HK-2 (cell line): Measurements from ENCODE around the gene WRNIP1.
"Not testable (repeated sequence)": the region's sequence is repeated elsewhere in the genome, so short reads cannot be mapped to it uniquely, and the experiment has no call there.

Experiments
- DNase-seq: peaks from one replicate; pipeline ENCODE4 v3.0.0-alpha.2; 2018; ENCODE audit not compliant: unreplicated experiment

The WRNIP1 gene

DNA sequence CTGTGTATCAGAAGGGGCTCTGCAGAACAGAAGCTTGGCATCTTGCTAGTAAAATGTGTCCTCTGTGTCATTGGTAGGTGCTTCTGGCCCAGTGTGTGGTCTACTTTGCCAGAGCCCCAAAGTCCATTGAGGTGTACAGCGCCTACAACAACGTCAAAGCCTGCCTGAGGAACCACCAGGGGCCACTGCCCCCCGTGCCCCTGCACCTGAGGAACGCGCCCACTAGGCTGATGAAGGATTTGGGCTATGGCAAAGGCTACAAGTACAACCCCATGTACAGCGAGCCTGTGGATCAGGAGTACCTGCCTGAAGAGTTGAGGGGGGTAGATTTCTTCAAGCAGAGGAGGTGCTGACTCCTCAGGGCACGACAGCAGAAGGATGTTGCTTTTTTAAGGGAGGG is 19.7 kb downstream of the WRNIP1 start:
- no peak for DNase-seq

DNA sequence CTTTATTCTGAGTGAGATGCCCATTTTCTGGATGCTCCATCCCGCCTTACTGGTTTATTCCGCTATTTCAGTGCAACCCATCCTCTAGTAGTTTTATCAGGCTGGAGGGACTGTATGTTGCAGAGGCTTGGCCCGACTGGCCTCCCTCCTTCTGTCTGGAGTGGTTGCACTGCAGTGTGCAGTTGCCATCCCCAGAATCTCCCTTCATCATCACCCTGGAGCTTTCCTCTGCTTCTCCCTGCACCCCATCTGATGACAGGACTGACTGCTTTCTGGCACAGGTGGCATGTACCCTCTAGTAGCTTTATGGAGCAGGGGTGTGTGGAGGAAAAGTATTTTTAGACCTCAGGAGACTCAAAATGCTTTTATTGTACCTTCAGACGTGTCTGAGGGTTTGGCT is 21.1 kb downstream of the WRNIP1 start:
- no peak for DNase-seq

DNA sequence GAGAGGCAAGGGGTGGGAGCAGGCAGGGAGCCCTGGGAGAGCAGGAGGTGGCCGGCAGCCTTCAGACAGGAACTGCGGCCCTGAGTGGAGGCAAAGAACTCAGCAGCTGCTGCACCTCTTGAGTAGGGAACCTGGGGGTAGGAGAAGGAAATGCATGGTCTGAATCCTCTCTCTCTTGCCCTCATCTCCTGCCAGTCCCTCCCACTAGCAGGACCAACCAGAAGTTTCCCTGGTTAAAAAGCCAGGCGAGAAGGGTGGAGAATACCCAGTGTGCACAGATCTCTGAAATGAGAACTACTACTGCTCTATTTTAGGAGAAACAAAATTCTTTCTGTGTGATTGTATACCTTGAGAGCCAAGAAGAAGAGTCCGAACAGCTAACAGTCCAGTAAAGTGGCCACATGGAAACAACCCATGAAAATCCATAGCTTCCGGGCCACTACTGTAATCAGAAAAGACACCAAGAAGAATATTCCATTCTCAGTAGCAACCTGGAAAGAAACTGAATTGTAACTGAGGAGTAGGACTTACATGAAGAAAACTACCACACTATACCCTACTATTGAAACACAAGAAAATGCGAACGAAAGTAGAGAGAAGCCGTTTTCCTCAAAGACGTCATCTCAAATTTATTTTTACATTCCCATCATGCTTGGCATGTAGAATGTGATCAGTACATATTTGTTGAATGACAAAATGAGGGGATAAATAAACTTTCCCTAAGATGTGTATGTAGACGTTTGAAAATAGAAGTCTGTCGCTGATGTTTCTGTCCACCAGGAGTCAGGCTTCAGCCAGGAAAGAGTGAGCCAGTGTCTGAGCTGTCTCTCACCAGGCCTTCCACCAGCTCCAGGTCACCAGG is 25.6 kb downstream of the WRNIP1 start:
- DNase-seq: peak; percentile 45

DNA sequence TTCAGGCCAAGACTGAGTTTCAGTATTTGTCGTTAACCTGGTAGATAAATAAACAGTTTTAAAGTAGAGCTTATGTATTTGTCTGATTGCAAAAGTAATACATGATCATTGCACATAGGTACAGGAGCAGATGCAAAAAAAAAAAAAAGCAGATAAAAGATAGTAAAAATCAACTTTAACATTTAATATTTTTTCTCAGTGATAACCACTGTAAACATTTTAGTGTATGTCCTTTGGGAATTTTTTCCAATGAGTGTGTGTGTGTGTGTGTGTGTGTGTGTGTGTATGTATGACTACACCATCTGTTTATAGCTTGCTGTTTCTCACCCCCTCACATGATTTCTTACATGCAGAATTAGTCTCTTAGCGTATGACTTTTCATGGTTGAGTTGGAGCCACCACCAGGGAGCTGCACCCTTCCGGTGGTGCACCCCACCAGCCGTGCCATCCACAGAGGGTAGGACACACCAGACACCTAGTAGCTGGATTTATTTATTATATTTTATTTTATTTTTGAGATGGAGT is 26.3 kb downstream of the WRNIP1 start:
- no peak for DNase-seq

DNA sequence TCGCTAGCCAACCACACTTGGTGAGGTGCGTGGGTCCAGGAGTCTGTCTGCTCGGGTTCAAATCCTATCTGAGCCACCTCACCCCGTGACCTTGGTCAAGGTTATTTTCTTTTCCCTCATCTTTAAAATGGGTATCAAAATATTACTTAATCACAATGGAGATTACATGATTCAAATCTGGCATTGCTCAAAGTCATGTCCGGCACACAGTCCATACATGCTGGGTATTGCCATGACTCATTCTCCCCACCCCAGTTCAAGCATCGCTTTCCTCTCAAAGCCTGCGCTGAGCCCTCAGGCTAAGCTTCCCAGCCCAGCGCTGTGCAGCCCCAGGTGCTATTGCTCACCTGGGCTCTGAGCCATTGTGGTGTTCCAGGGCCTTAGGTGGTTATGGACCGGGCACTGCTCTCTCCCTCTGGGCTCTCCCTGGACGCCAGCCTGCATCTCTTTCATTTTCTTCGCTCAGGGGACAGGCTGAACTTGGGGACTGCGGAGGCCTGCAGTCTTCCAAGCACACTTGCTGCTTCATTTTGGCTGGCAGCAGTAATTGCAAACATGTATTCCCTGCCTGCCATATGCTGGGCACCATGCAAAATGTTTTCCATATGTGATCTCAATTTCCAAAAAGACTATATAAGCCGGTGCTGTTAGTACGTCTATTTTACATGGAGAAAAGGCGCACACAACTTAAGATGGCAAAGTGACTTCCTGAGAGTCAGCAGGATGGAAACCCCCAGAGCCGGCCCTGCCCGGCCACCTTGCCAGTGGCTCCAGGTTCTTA is 27.3 kb downstream of the WRNIP1 start:
- no peak for DNase-seq

DNA sequence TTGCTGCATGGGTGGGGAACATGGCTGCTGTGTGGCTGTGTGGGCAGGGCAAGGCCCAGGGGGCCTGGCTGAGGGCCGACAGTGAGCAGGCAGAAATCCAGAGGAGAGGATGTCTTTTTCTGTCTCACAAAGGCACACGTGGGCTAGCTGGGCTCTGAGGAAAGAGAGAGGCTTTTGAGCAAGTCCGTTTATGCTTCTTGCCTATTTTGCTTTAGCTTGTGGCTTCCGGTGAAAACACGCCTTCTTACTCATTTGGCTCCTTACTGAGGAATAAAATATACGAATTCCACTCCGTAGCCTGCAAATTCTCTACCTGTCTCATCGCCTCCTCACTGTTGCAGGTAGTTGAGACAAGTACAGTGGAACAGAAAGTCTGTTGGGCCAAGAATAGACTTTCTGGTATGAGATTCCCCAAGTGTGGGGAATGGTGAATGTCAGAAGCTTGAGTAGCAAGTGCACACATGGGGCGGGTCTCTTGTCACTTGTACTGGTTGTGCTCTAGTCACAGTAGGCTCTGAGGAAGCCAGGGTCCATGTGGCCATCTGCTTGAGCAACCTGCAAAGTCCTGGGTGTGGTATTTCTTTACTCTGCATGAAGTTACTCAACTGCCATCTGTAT is 28.4 kb downstream of the WRNIP1 start:
- DNase-seq: no peak

DNA sequence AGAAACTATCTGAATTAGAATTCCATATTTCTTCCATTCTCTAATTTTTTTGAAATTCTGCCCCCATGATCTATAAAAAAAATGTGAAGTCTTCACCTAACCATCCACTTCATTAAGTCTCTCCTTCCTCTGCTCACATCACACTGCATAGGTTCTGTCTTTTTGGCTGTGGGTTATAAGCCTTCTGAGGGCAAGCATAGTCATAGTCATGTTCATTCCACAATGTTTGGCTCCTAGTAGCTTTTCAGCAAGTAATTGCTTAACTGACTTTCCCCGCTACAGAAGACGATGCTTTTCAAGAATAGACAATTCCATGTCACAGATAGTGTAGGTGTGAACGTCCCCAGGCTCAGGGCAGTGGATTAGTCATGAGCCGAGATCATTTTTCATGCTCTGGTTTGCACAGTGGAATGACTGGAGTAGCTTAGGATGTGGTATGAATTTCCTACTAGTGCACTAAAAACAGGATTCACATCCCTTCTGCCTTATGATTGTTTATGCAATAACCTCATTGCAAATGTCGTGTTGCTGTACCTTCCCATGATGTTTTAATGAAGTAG is 29.1 kb downstream of the WRNIP1 start:
- no peak for DNase-seq

DNA sequence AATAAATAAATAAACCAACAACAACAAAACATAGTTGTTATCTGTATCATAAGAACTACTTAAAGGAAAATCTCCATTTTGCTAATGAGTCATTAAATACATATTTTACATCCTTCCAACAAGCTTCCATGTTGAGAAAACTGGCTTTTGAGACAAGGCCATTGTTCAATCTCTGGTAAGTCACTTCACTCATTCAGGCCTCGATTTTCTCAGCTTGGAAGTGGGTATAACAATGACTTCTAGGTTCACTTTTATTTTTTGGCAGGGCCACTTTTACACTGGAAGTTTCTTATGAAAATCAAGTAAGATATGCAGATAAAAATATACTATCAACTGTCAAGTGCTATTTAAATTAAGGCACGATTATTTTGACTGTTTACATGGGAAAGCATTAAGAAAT is 30.0 kb downstream of the WRNIP1 start:
- no peak for DNase-seq

DNA sequence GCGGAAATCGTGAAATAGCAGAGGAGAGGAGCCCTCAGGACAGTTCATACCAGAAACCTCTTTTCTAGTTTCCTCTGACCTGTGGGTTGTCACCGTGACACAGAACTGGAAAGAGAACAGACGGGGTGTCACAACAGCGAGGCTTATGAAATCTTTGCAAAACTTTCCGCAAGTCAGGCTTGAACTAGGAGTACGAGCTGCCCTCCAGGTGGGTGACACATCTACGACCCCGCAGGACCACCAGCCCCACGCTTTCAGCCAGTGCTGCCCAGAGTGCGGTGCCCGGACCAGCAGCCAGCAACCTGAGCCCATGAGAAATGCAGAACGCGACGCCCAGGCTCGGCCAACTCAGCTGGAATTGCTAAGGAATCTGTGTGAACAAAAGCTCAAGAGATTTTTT is 30.8 kb downstream of the WRNIP1 start:
- no peak for DNase-seq

DNA sequence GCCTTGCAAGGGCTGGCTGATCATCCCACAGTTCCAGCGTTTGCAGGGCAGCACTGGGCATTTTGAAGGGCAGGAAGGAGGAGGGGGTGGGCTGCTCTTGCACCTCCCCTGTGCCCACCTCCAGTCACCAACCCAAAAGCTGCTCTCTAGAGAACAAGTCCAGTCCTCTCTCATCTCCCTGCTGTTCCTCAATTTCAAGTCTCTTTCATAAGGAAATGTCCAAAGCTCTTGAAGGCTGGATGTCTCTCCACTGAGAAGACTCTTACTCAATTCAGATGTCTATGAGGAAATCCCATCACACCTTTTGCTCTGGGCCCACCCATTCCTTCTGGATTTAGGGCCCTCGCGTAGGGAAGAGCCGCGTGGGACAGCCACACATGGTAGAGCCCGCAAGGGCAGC is 31.7 kb downstream of the WRNIP1 start:
- no peak for DNase-seq

DNA sequence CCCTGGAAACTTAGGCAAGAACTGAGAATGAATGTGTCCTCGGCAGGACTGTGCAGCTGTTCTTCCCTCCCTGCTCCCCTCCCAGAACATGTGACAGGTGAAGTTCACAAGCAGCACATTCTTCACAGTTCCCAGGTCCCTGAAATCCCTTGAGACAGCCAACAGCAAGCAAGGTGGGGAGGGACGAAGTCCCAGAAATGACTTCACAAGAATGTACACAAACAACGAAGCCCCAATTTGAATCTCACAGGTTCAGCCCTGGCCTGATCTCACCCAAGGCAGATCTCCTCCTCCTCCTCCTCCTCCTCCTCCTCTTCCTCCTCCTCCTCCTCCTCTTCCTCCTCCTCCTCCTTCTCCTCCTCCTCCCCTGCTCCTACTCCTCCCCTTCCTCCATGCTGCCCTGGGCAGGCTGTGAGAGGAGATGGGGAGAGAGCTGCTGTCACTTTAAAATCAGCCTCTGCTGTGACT is 32.4 kb downstream of the WRNIP1 start:
- no peak for DNase-seq

DNA sequence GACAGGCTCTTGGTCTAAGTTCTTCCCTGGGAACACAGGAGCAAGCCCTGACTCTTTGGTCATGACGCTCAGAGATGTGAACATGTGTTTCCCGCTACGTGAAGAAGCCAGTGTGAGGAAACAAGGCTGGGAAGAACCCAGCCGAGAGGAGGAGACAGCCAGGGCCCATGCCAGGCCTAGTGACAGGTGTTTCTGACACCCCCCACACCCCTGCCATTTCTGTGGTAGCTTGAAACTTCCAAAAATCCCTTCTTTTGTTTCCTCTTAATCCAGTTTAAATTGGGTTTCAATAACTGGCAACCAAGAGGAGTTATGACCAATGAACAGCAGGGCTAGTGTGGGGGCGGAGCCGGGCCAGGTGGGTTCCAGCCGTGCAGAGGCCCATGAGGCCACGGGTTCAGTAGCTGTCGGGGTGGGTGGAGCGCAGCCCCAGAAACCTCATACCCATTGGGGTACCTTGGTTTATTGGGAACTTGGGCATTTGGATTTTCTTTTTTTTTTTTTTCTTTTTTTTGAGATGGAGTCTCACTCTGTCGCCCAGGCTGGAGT is 33.5 kb downstream of the WRNIP1 start:
- no peak for DNase-seq

DNA sequence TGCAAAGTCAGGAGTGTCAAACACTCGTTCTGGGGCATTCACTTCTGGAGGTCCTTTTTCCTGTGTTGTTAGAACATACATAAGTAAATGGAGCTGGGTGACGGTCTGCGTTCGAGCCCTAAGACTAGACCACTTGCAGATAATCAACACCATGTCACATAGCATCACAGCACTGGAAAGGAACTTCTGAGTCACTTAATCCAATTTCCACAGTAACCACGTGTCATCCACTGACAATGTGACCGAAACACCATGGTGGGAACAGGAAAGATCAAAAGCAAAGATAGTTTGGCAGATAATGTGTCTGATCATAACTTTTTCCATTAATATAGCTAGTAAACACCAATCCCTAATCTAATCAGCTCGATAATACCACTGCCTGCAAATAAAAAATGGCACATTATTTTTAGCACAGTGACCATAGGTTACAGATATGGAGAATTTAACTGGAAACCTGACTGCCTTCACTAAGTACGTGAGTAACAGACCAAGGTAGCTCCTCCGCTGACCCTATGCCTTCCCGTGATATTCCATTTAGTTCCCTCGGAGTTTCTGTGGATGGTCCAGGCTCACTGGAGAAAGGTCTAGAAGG is 34.8 kb downstream of the WRNIP1 start:
- DNase-seq: no peak

DNA sequence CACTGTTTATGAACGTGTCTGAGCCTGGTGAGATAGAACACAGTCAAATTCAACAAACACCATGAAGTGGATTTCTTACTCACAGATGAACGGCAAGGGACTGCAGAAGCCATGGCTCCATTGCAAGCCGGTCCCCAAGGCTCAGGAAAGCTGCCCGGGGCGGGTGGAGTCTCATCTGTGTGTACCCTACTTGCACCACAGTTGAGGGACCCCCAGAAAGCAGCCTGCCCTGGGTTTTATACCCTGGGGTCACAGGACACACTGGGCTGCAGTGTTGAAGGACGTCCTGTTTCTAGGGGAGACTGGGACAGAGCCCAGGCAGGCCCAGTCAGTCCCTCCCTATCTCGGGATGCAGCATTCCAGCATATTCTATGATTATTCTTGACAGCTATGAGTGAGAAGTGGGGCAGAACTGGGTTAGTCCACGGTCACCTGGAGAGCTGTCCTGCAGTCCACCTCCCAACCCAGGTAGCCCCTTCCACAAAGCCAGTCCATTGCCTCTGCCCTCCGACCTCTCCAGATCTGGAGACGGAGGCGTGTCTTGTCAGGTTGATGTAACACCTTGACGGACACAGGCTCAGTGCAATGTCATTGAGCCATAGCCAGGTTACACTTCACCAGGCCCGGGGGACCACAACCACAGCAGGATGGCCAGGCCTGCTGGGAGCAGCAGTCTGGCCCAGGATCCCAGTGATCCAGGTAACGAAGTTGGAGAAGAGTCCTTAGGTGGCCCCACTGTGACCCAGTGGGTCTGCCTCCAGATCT is 35.5 kb downstream of the WRNIP1 start:
- no peak for DNase-seq

DNA sequence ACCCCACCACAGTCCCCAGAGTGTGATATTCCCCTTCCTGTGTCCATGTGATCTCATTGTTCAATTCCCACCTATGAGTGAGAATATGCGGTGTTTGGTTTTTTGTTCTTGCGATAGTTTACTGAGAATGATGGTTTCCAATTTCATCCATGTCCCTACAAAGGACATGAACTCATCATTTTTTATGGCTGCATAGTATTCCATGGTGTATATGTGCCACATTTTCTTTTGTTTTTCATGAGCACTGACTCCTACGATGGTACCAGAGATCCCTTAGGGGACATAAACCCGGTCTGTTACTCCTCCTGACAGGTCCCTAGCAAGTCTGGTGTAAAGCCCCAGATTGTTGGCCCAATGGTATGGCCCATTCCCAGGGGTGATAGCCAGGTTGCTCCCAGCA is 36.5 kb downstream of the WRNIP1 start:
- not testable (repeated sequence) for DNase-seq

DNA sequence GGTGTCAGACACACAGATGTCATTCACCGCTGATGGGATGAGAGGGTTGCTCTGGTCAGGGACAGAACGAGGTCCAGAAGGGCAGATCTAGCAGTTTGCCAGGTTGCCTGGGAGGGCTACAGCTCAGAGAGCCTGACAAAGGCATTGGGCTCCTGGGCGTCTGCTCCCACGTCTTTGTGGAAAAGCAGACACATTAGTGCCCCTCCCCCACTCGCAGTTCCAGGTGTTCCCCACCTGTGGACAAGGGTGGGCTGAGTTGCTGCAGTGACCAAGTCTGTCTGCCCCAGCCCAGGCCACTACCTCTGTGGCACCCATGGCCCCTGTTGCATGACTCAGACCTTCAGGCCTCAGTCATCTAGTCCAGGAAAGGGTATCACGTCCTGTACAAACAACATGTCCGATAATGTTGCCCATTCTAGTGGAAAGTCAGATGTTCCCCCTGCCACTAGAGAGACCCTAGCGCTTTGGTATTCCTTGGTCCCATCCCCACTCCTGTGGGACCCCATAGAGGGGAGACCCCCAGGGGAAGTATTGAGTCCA is 37.4 kb downstream of the WRNIP1 start:
- DNase-seq: no peak

DNA sequence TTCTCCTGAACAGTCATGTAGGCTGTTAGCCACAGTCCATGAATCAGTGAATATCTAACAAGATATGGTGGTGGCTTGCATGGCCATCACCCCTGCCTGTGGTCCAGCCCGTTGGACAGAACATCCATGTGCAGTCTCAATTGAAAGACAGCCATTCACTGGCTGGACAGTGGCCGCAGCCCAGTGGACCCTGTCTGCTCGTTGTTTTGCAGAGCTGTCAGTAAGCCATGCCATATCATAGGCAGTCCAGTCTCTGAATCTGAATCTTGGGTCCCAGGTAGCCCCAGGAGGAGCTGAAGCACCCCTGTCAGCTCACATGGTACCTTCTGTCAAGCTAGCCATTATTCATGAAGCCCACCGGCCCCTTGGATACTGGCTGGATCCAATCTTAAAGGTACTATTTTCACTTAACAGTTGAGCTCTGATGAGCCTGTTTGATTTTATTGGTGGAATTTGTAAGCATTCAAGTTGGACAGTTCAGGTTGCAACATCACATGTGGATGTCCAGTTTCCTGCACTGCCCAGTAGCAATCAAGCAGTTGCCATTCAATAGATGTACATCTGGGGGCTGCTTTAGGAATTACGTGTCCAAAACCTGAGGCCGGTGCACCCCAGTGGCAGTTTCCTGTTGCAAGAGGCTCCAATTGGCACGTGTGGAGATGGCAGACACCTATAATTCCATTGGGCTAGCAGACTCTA is 38.7 kb downstream of the WRNIP1 start:
- no peak for DNase-seq

DNA sequence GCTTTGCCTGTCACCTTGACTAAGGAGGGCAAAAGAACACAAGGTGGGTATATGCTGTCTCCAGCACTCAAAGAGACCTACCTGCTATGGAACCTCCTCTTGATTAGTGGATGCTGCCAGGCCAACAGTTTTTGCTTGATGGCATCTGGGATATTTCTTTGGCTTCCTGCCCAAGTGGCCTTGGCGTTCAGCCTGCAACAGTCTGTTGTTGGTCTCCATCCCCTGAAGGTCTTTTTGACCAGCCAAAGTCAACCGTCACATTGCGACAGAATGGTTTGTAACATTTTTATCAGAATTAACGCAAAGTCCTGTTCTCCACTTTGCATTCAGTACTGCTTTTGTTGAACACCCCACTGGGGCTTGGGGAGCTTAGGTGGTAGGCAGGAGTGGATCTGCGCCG is 39.3 kb downstream of the WRNIP1 start:
- DNase-seq: no peak

DNA sequence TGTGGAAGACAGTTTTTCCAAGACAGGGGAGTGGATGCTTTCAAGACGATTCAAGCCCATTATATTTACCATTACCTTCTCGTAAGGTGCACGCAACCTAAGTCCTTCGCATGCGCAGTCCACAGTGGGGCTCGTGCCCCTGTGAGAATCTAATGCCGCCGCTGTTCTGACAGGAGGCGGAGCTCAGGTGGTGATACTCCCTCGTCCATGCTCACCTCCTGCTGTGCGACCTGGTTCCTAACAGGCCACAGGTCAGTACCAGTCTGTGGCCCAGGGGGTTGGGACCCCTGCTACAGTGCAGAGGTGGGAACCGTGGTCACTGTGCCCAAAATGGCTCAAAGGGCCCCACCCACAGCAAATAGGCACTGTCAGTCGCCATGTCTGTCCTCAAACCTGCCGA is 39.8 kb downstream of the WRNIP1 start:
- no peak for DNase-seq

DNA sequence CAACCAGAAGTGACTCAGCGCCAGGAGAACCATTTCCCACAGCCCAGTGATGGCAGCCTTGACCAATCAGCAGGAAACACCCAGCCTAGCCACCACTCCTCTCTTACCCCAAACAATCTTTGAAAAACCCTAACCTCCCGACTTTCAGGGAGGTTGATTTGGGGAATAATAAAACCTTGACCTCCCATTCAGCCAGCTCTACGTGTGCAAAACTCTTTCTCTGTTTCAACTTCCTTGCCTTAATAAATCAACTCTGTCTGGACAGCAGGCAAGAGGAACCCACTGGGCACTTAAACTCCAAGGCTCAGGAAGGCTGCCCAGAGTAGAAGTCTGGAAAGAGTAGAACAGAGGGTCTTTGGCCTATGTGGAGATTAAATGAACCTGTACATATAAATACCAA is 41.5 kb downstream of the WRNIP1 start:
- no peak for DNase-seq
